ENCODE results near the gene MTARC2.
"Not testable (repeated sequence)": the region's sequence is repeated elsewhere in the genome, so short reads cannot be mapped to it uniquely, and the experiment has no call there.

MTARC2 gene

DNA sequence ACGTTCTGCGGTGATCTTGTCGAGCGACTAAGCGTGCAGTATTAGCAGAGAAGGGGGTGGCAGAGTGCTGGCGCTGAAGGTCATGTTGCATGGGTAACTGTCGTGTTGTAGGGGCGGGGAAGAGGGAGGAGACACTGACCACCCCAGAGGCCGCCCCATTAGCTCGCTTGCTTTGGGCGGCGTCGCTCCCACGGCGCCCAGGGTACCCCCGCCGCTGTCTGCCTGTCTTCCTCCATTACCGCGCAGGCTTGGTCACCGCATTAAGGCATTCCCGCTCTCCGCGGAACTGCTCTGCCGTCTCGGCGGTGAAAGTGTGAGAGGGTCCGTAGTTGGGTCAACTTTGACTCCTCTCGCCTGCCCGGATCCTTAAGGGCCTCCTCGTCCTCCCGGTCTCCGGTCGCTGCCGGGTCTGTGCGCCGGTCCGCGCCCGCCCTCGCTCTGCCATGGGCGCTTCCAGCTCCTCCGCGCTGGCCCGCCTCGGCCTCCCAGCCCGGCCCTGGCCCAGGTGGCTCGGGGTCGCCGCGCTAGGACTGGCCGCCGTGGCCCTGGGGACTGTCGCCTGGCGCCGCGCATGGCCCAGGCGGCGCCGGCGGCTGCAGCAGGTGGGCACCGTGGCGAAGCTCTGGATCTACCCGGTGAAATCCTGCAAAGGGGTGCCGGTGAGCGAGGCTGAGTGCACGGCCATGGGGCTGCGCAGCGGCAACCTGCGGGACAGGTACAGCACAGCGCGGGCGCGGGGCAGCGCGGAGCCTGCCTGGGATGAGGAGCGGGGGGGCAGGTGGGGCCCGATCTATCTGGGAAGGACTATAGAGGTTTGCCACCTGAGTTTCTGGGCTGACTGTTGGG, at the start of gene MTARC2:
TSS of gene MTARC2 (plus strand) at position 234 of the 846 bp plus-strand sequence. CDS start at position 444, 210 bp downstream.
- DNase-seq = peak; percentile 68

DNA sequence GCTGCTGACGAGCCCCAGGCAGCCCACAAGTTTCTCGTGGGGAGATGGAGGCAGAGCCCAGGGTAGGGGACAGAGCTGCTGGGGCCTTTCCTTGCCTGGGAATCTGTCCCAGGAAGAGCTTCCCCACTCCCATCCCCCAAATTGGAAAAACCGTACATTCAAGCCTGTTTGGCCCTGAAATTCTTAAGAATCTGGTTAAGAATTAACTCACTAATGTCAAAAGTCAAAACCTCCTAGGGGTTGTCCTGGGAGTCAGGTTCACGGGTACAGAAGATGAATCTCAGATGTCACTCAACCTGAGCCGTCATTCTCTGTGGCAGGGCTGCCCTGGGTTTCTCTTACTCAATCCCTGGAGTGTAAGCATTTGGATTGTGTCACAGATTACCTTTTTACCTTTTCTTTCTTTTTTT, 49.5 kb upstream of the MTARC2 start:
- no peak for DNase-seq

DNA sequence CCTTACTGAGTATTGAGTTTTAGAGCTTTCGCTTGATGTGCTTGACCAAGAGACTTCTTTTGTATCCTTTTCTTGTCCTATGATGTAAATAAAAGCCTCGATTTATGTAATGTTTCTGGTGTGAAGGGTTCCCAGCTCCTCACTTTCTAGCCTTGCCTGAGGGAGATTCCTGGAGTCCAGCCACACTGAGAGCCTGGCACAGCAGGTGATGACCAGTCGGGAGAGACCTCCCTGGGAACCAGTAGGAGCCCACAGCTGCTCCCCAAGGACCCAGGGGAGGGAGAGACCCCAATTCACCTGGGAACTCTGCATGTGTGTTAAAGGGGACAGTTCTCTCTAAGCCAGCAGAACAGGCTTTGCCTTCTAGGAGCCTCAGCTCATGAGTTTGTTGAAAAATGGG, 49.1 kb upstream of the MTARC2 start:
- DNase-seq = no peak

DNA sequence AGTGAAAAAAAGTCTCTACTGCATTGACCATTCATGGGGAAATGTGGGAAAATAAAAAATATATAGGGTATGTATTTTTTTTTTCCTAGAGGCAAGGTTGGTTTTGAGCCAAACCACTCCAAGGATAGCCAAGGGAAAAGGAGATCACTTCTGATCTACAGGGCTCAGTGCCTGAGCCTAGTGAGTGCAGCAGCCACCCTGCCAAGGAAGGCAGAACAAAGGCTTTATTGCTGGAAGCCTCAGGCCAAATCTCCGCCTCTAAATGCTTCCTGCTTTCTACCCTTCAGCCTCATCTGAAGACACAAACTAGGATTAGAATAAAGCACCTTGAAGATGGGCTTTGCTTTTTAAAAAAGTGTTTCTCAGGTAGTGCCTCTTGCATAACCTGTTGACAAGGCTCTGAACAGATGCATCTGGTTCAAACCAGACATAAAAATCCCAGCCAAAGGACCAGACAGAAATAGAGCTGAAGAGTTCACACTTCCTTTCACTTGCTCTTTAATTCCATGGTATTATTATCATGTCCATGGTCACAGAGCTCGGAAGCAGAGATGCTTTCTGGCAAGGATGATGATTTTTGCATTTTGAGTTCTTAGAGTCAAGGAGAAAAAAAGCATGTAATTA, 47.5 kb upstream of the MTARC2 start:
- no peak for DNase-seq

DNA sequence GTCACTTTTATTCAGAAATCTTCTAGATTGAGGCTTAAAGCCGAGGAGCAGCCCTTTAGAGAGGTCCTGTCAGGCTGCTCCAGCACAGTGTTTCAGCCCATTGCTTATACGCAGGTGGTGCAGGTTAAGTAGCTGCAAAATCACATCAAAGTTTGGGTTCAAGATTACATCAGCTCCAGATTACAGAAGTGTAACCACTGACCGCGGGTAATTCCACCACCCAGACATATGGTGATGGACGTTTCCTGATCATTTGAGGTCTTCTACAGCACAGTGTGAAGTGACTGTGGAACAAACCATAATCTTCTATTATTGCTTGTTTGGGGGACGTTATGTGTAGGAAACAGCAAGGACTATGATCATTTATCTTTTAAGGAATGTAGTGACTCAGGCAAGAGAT, 46.1 kb upstream of the MTARC2 start:
- DNase-seq = no peak

- DNase-seq = no peak
Observed at GRCh38 chr1:220702733-220703270, 45.3 kb upstream of the MTARC2 start.

- no peak for DNase-seq
Observed at GRCh38 chr1:220703305-220703704, 44.8 kb upstream of the MTARC2 start.

DNA sequence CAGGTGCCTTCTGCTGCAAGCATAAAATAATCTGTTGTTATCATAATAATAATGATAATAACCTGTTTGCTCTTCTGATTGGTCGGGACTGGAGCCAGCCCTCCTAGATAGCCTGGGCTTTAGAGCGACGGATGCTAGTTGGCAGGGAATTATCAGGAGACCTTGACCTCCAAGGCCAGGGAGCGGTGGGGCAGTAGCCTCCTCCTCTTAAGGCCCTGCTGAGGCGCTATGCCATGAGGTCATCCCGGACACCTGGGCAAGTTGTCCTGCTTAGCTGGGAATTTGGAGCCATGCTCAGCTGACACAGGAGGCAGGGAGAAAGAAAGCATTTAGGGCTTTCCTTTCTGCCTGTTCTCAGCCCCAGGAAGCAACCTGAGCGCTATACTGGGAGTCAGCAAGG, 42.3 kb upstream of the MTARC2 start:
- no peak for DNase-seq

GRCh38 chr1:220706480-220706879, 41.6 kb upstream of the MTARC2 start:
- no peak for DNase-seq

GRCh38 chr1:220707160-220707559, 41.0 kb upstream of the MTARC2 start:
- DNase-seq = no peak

DNA sequence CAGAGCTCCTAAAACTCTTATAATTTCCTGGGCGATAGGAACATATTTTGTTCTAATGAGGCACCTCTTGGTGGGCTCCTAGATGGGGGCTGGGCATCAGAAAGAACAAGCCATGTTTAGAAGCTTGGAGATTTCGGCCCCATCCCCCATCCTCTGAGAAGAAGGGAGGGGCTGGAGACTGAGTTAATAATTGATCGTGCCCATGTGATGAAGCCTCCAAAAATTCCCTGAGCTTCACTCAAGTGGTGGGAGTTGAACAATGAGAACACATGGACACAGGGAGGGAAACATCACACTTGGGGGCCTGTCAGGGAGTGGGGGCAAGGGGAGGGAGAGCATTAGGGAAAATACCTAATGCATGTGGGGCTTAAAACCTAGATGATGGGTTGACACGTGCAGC, 39.9 kb upstream of the MTARC2 start:
- no peak for DNase-seq

- DNase-seq = peak; percentile 15
Observed at GRCh38 chr1:220708936-220709801, 39.0 kb upstream of the MTARC2 start.

GRCh38 chr1:220710333-220710732, 37.8 kb upstream of the MTARC2 start:
- no peak for DNase-seq

DNA sequence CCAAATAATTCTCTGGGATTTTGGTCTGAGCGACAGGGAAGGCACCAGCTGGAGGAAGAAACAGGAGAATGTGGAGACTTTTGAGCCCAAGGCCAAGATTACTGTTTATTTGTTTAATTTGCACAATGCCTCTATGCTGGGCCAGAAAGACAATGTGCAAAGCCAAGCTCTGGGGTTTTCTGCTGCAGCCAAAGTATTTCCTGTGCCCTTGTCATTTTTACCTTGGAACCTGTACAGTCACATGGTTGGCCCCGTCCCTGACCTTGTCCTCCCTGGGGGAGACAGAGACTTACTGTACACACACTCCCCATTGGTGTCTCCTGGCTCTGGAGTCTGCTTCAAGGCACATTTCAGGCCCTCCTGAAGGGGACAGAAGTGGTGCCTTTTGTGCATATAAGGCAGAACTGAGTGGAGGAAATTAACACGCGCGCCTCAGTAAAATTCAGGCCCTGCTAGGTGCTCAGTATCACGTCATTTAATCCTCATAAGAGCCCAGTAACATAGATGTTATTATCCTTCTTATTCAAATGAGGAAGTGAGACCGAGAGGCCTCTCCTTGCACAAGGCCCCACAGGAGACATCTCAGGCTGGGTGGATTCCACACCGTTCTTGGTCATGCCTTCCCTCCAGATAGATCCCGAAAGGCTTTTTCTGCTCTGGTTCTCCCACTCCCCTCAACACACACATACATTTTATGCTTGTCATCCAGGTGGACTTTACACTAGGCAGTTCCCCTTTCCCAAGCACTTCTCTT, 36.9 kb upstream of the MTARC2 start:
- no peak for DNase-seq

DNA sequence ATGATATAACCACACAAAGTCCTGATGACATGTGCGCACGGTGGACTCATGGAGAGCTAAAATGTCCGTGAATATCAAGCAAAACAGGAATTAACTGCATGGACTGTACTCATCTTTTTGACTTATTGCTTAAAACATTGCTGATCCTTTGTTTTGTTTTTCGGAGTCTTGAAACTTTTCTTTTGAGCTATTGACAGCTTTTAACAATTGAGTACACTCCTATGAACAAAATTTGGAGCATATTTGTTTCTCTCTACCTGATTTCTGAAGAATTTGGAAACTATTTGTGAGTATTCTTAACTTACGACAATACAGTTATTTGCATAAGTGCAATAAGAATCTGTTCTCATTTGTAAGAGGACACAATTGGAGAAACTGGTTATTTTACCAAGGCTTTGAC, 32.1 kb upstream of the MTARC2 start:
- not testable (repeated sequence) for DNase-seq

DNA sequence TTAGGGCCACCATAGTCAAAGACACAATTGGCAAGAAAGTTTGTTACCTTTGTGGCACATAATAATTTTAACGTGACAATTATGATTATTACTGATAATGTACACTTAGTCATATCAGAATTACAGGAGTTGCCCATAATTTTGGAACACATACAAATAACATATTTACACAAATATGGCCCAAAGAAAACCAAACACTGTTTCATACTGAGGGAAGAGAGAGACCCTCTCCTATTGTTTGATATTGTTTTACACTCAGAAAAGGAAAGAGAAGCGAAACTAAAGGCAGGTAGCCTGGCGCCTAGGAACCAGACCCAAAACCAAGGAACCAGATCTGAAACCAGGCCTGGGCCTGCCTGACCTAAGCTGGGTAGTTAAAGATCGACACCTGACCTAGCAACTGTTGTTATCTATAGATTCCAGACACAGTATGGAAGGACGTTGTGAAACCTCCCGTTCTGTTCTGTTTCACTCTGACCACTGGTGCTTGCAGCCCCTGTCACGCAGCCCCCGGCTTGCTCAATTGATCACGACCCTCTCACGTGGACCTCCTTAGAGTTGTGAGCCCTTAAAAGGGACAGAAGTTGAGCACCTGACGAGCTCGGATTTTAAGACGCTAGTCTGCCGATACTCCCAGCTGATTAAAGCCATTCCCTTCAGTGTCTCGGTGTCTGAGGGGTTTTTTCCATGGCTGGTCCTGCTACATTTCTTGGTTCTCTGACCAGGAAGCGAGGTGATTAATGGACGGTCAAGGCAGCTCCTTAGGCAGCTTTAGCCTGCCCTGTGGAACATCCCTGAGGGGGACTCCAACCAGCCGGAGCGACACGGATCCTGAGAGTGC, 30.1 kb upstream of the MTARC2 start:
- DNase-seq = no peak

- DNase-seq = peak; percentile 47
Observed at GRCh38 chr1:220721266-220721665, 26.9 kb upstream of the MTARC2 start.

- DNase-seq = no peak
Observed at GRCh38 chr1:220726634-220727033, 21.5 kb upstream of the MTARC2 start.

- DNase-seq = no peak
Observed at GRCh38 chr1:220727519-220727918, 20.6 kb upstream of the MTARC2 start.

- no peak for DNase-seq
Observed at GRCh38 chr1:220730486-220730885, 17.6 kb upstream of the MTARC2 start.

GRCh38 chr1:220732137-220732536, 16.0 kb upstream of the MTARC2 start:
- DNase-seq = no peak
